DND-41 (cell line): ENCODE data around the gene KIR3DL1.
"Not testable (repeated sequence)": the region's sequence is repeated elsewhere in the genome, so short reads cannot be mapped to it uniquely, and the experiment has no call there.

Experiments used
- EZH2 ChIP-seq: IDR thresholded peaks from 3 replicates; pipeline ENCODE4 v1.6.1; 2012; ENCODE audit warnings: borderline replicate concordance, low read depth, mild to moderate bottlenecking, moderate library complexity, low read length, inconsistent platforms; ENCODE audit not compliant: severe bottlenecking
- TF ChIP-seq, protein P1 (sequence below): IDR thresholded peaks from 2 replicates; pipeline ENCODE4 v1.5.1; 2012; ENCODE audit warnings: borderline replicate concordance, low read length, moderate library complexity, mild to moderate bottlenecking; ENCODE audit not compliant: poor library complexity, severe bottlenecking; ENCODE audit errors: extremely low read depth

DNA sequence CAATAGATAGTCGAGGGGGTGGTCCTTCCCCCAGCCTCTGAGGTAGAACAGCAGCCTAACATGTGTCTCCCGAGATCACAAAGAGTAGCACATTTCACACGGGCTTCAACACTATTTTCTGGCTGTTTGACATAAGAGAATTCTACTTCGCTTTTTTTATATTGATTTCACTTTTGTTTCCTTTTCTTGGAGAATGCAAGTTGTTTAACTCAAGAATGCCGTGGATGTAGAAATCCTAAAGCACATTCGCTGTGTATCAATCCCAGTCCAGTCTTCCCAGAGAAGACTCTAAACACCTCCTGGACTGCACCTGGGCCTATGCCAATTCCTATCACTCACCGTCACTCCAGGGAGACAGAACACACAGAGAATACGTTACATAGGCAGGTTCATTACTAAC, 11.8 kb downstream of the KIR3DL1 start:
- TF ChIP-seq, protein P1, sequence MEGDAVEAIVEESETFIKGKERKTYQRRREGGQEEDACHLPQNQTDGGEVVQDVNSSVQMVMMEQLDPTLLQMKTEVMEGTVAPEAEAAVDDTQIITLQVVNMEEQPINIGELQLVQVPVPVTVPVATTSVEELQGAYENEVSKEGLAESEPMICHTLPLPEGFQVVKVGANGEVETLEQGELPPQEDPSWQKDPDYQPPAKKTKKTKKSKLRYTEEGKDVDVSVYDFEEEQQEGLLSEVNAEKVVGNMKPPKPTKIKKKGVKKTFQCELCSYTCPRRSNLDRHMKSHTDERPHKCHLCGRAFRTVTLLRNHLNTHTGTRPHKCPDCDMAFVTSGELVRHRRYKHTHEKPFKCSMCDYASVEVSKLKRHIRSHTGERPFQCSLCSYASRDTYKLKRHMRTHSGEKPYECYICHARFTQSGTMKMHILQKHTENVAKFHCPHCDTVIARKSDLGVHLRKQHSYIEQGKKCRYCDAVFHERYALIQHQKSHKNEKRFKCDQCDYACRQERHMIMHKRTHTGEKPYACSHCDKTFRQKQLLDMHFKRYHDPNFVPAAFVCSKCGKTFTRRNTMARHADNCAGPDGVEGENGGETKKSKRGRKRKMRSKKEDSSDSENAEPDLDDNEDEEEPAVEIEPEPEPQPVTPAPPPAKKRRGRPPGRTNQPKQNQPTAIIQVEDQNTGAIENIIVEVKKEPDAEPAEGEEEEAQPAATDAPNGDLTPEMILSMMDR, result not testable (repeated sequence)
- TF ChIP-seq EZH2, result not testable (repeated sequence)
